ENCODE data around the gene LGI2.
A peak's percentile ranks its signal among the peaks of the same experiment; 100 is the strongest.

- TF ChIP-seq CTCF (IDR thresholded peaks at IDR 0.05; ENCODE audit: insufficient read depth, low read length, poor library complexity, severe bottlenecking) (peak; percentile 70), EZH2phosphoT487 (conservative IDR thresholded peaks at IDR 0.05; ENCODE audit: low read length) (no peak)
Measured at GRCh38 chr4:24980064-24980690, 50.6 kb downstream of the LGI2 start.

Measured in SU-DHL-6 (cell line).